D721Med (cell line): ENCODE measurements around the gene MAN1C1.

Source experiments
- DNase-seq: peaks from one replicate; pipeline ENCODE4 v3.0.0; 2011; ENCODE audit warnings: low spot score; ENCODE audit not compliant: insufficient read length
- FAIRE-seq: peaks from 2 replicates; lab custom pipeline; 2011; peaks lifted over from hg19 to GRCh38; lab: Jason Lieb, UNC
- TF ChIP-seq, protein P1 (sequence below): IDR thresholded peaks from 2 replicates; pipeline ENCODE4 v1.5.1; 2012; ENCODE audit warnings: mild to moderate bottlenecking, control low read depth; ENCODE audit not compliant: insufficient read depth; ENCODE audit errors: missing control alignments

MAN1C1 gene

DNA sequence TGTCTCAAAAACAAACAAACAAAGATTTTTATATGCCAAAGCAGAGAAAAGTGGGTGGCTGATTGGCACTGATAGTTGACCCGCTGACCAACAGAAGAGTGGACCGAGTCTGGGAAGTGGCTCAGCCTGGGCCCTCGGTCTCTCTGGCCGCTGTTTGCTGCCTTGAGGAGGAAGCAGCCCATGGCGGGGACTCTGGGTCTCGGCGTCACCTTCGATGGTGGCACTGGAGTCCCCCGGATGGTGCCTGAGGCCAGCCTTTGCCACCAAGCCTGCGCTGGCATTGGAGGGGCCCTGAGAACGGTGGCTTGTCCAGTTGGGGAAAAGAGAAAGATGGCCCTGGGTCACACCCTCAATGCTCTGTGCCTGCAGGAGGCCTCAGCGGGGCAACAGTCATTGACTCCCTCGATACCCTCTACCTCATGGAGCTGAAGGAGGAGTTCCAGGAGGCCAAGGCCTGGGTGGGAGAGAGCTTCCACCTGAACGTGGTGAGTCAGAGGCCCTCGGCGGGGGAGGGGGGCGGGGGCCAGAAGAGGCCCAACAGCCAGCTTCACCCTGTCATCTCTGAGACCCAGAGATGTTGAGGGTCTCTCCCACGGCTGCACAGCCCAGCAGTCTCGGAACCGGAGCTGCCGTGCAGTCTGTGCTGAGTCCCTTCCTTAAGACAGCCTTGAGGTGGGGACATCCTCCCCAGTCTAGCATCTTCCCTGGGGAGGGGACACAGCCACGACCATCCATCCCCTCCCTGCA, 129.9 kb downstream of the MAN1C1 start:
- no peak for FAIRE-seq
- DNase-seq: no peak
- TF ChIP-seq, protein P1, sequence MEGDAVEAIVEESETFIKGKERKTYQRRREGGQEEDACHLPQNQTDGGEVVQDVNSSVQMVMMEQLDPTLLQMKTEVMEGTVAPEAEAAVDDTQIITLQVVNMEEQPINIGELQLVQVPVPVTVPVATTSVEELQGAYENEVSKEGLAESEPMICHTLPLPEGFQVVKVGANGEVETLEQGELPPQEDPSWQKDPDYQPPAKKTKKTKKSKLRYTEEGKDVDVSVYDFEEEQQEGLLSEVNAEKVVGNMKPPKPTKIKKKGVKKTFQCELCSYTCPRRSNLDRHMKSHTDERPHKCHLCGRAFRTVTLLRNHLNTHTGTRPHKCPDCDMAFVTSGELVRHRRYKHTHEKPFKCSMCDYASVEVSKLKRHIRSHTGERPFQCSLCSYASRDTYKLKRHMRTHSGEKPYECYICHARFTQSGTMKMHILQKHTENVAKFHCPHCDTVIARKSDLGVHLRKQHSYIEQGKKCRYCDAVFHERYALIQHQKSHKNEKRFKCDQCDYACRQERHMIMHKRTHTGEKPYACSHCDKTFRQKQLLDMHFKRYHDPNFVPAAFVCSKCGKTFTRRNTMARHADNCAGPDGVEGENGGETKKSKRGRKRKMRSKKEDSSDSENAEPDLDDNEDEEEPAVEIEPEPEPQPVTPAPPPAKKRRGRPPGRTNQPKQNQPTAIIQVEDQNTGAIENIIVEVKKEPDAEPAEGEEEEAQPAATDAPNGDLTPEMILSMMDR: no peak

DNA sequence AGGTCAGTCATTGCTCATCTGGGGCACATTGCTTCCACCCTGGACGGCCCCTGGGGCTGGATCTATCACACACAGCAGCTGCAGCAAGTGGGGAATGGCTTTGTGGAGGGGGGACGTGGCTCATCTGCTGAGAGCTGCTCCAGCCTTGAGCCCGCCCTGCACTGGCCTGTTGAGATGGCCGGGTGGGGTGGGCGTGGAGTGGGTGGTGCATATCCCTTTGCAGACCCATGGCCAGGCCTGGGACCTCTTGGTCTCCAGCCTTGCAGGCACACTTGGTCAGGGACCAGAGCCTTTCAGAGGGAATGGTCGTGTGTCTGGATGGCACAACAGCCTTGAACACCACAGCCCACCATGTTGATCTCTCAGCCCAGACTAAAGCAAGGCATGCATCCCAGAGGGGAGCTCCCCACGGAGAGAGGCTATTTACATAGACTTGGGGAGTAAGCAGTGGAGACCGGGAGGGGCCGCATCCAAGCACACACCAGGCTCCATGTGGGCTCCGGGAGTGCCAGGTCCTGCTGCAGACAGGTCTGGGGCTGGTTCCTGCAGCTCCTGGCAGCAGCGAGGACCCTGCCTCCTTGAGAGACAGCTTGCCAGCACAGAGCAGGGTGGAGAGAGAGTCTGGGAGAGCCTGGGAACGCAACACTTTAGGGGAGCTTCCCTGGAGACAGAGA, 130.6 kb downstream of the MAN1C1 start:
- DNase-seq (no peak), FAIRE-seq (no peak)
- TF ChIP-seq, protein P1: no peak

DNA sequence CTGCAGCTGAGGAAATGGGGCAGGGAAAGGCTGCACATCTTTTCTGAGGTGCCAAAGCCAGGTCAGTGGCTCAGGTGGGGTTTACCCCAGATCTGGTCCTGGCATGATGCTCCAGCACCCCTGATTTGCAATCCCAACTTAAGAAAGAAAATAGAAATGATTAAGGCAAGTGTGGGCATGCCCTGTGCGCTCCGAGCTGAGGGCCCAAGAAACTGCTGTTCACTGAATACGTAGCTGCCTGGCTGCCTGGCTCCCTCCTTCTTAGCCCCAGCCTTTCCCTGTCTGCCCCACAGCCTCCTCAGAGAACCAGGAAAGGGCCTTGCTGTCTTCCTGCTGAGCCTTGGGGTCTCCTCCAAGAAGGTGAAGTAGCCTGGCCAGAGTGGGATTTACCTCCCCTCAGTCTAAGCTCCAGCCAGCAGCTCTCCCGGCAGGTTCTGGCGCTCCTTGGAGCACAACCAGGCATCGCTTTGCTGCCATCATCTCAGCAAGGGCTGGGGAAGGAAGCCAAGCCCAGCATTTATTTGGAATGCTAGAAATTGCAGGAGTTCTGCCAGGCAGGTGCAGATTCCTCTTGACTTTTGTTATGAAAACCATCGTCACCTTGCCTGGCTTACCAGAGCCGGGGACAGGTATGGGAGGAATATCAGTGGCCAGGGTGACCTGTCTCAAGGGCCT, 132.1 kb downstream of the MAN1C1 start:
- DNase-seq (no peak), FAIRE-seq (no peak)
- TF ChIP-seq, protein P1: no peak

DNA sequence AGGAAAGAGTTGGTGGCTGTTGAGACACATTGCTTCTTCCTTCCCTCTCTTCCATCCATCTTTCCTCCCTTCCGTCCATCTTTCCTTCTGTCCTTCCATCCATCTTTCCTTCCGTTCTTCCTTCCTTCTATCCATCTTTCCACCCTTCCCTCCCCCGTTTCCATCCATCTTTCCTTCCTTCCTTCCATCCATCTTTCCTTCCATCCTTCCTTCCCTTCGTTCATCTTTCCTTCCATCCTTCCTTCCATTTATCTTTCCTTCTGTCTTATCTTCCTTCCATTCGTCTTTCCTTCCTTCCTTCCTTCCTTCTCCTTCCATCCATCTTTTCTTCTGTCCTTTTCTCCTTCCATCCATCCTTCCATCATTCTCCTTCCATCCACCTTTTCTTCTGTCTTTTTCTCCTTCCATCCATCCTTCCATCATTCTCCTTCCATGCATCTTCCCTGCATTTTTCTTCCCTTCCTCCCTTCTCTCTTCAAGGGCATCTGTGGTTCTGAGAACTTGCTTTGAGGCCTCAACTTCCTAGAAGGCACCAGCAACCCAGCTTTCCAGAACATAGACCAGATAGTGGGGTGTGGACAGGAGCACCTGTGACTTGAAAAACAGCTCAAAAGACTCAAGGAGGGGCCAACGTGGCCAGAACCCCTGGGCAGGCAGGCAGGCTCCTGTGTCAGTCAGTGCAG, 134.5 kb downstream of the MAN1C1 start:
- no peak for FAIRE-seq
- TF ChIP-seq, protein P1: no peak
- DNase-seq: no peak

DNA sequence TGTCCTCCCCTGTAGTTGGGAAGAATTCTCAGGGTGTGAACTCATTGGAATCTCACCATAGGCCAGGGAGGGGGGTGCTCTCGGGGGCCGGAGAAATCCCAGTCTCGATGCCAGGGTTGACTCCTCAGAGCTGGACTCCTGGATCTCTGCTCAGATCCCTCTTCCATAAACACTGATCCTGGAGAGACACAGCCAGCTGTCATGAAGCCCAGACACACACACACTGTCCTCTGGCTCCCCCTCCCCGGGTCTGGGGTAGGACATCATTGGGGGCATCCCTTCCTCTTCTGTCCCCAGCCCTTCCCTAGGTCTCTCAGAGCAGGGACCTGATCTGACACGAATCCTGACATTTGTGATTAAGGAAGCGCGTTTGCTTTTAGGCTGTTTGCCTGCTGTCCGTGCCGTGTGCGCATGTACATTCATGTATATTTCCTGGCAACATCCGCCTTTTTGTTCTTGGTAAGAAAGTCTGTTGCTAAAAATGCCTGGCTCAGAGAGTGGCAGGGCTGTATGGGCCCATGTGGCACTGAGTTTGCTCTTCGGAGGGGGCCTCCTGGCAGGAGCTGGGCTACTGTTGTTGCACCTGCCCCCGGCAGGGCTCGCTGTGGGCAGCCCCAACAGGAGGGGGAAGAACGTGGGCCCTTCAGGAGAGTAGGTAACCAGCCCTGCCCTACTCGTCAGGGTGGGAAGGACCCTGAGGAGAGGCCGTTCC, 138.0 kb downstream of the MAN1C1 start:
- no peak for FAIRE-seq
- no peak for DNase-seq
- TF ChIP-seq, protein P1: peak; percentile 2

DNA sequence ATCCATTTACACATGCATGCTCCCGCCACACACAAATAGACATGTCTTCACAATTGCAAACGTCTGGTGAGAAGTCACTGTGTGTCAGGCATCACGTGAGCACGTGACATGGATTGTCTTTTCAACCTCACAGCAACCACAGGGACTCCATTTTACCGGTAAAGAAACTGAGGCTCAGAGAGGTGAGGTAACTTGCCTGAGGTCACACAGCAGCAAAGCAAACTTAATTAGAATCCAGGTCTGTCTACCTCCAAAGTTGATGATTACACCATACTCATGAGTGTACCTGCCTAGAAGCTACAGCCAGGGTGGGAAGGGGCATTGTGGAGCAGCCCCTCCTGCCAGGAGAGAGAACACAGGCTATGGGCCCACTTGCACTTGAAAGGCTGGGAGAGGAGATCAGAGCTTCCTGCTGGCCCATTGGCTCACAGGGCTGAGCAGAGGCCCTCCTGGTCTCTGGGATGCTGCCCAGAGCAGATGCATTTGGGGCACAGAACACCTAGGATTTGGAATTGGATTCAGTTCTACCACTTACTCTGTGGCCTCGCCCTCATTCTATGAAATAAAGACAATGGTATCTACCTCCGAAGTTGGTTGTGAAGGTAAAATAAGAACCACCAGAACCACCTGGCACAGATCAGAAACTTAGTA, 139.0 kb downstream of the MAN1C1 start:
- no peak for DNase-seq
- no peak for FAIRE-seq
- TF ChIP-seq, protein P1: no peak
